Tibial nerve (tissue), 4 donors: Measurements from ENCODE around the gene FOLR2.

Experiments used
- CTCF ChIP-seq, 5 experiments: fragments of 200-600 bp in 3 of 5; fragments of 450-650 bp in 2 of 5; sonication (generic) in 3 of 5; IDR thresholded peaks; one replicate each; pipeline ENCODE4 v1.5.1; 2016 to 2019; ENCODE audit warnings: antibody characterized with exemption in 5 of 5, mild to moderate bottlenecking in 3 of 5, moderate library complexity in 2 of 5
- EP300 ChIP-seq, 2 donors: sonication (generic); formaldehyde crosslinking; IDR thresholded peaks; one replicate each; pipeline ENCODE4 v1.6.1; 2017; ENCODE audit warnings: antibody characterized with exemption in 2 of 2, mild to moderate bottlenecking in 1 of 2
- POLR2A ChIP-seq, 2 donors: fragments of 450-650 bp; IDR thresholded peaks; one replicate each; pipeline ENCODE4 v1.6.1; 2017; ENCODE audit warnings: antibody characterized with exemption in 2 of 2, mild to moderate bottlenecking in 2 of 2, moderate library complexity in 2 of 2

- no peak for TF ChIP-seq CTCF (IDR thresholded peaks at IDR 0.05)
- no peak for TF ChIP-seq POLR2A (IDR thresholded peaks at IDR 0.05)
- no peak for TF ChIP-seq EP300 (IDR thresholded peaks at IDR 0.05)
These were observed 44.0 kb downstream of the FOLR2 start for GRCh38 chr11:72260574-72260973.
